ENCODE data around the gene SMYD3.
"Not testable (repeated sequence)": the region's sequence is repeated elsewhere in the genome, so short reads cannot be mapped to it uniquely, and the experiment has no call there.

Gene SMYD3

GRCh38 chr1:245948786-245949185 is 558.3 kb downstream of the SMYD3 start:
- no peak for TF ChIP-seq CTCF (conservative IDR thresholded peaks at IDR 0.05; ENCODE audit: low read depth, low read length)
- Histone ChIP-seq H4K20me1 (ENCODE audit: insufficient read depth) (no peaks in the 10 kb centered on the region), H3K27ac (no peak overlapping the region), H3K9ac (no peak overlapping the region), H3K4me1 (ENCODE audit: low read depth, poor library complexity, severe bottlenecking) (peaks cover 9% of the 10 kb centered on the region), H3K36me3 (ENCODE audit: insufficient read depth) (no peaks in the 10 kb centered on the region), H3K27me3 (ENCODE audit: insufficient read depth, low read depth) (no peaks in the 10 kb centered on the region), H2AFZ (ENCODE audit: low read depth) (no peak overlapping the region), H3K4me2 (no peak overlapping the region), H3K79me2 (ENCODE audit: insufficient read depth, low read depth) (no peaks in the 10 kb centered on the region), H3K4me3 (IDR thresholded peaks at IDR 0.05; ENCODE audit: insufficient read depth, low read depth, low read length) (no peak overlapping the region)

GRCh38 chr1:245946905-245947304 is 560.2 kb downstream of the SMYD3 start:
- no peak overlapping the region for H2AFZ ChIP-seq (ENCODE audit: low read depth)
- no peak overlapping the region for H3K4me2 ChIP-seq
- H3K9ac ChIP-seq, result no peak overlapping the region
- no peaks in the 10 kb centered on the region for H3K4me1 ChIP-seq (ENCODE audit: low read depth, poor library complexity, severe bottlenecking)
- no peaks in the 10 kb centered on the region for H4K20me1 ChIP-seq (ENCODE audit: insufficient read depth)
- no peak overlapping the region for H3K27ac ChIP-seq
- H3K27me3 ChIP-seq (ENCODE audit: insufficient read depth, low read depth), result no peaks in the 10 kb centered on the region
- H3K79me2 ChIP-seq (ENCODE audit: insufficient read depth, low read depth), result no peaks in the 10 kb centered on the region
- H3K4me3 ChIP-seq (IDR thresholded peaks at IDR 0.05; ENCODE audit: insufficient read depth, low read depth, low read length), result no peak overlapping the region
- TF ChIP-seq CTCF (conservative IDR thresholded peaks at IDR 0.05; ENCODE audit: low read depth, low read length), result no peak
- no peaks in the 10 kb centered on the region for H3K36me3 ChIP-seq (ENCODE audit: insufficient read depth)

GRCh38 chr1:245945136-245945535 is 561.9 kb downstream of the SMYD3 start:
- H3K4me2 ChIP-seq; H3K4me1 ChIP-seq (ENCODE audit: low read depth, poor library complexity, severe bottlenecking); H2AFZ ChIP-seq (ENCODE audit: low read depth); H4K20me1 ChIP-seq (ENCODE audit: insufficient read depth); H3K9ac ChIP-seq; H3K36me3 ChIP-seq (ENCODE audit: insufficient read depth); H3K27me3 ChIP-seq (ENCODE audit: insufficient read depth, low read depth); H3K4me3 ChIP-seq (IDR thresholded peaks at IDR 0.05; ENCODE audit: insufficient read depth, low read depth, low read length); H3K27ac ChIP-seq; H3K79me2 ChIP-seq (ENCODE audit: insufficient read depth, low read depth): not testable (repeated sequence)

- Histone ChIP-seq H3K27me3 (ENCODE audit: insufficient read depth, low read depth) (no peaks in the 10 kb centered on the region), H3K4me2 (no peak overlapping the region)
- no peak for TF ChIP-seq CTCF (conservative IDR thresholded peaks at IDR 0.05; ENCODE audit: low read depth, low read length)
These were observed 564.2 kb downstream of the SMYD3 start for GRCh38 chr1:245942856-245943255.

GRCh38 chr1:245941771-245942170 is 565.3 kb downstream of the SMYD3 start:
- H3K27ac ChIP-seq; H3K79me2 ChIP-seq (ENCODE audit: insufficient read depth, low read depth); H3K4me3 ChIP-seq (IDR thresholded peaks at IDR 0.05; ENCODE audit: insufficient read depth, low read depth, low read length); H3K9ac ChIP-seq; H3K4me2 ChIP-seq; H4K20me1 ChIP-seq (ENCODE audit: insufficient read depth); H3K36me3 ChIP-seq (ENCODE audit: insufficient read depth); H3K4me1 ChIP-seq (ENCODE audit: low read depth, poor library complexity, severe bottlenecking); H3K27me3 ChIP-seq (ENCODE audit: insufficient read depth, low read depth); H2AFZ ChIP-seq (ENCODE audit: low read depth): not testable (repeated sequence)

More at GRCh38 chr1:245942856-245943255, 564.2 kb downstream of the SMYD3 start:
- Histone ChIP-seq H3K36me3 (ENCODE audit: insufficient read depth) (no peaks in the 10 kb centered on the region), H2AFZ (ENCODE audit: low read depth) (no peak overlapping the region), H3K79me2 (ENCODE audit: insufficient read depth, low read depth) (no peaks in the 10 kb centered on the region), H3K27ac (no peak overlapping the region), H4K20me1 (ENCODE audit: insufficient read depth) (no peaks in the 10 kb centered on the region), H3K9ac (no peak overlapping the region), H3K4me3 (IDR thresholded peaks at IDR 0.05; ENCODE audit: insufficient read depth, low read depth, low read length) (no peak overlapping the region), H3K4me1 (ENCODE audit: low read depth, poor library complexity, severe bottlenecking) (no peaks in the 10 kb centered on the region)
